Tibial nerve (tissue), 4 donors: Measurements from ENCODE around the gene HRH4.

Experiments used
- CTCF ChIP-seq, 5 experiments: fragments of 200-600 bp in 3 of 5; fragments of 450-650 bp in 2 of 5; sonication (generic) in 3 of 5; IDR thresholded peaks; one replicate each; pipeline ENCODE4 v1.5.1; 2016 to 2019; ENCODE audit warnings: antibody characterized with exemption in 5 of 5, mild to moderate bottlenecking in 3 of 5, moderate library complexity in 2 of 5
- EP300 ChIP-seq, 2 donors: sonication (generic); formaldehyde crosslinking; IDR thresholded peaks; one replicate each; pipeline ENCODE4 v1.6.1; 2017; ENCODE audit warnings: antibody characterized with exemption in 2 of 2, mild to moderate bottlenecking in 1 of 2
- POLR2A ChIP-seq, 2 donors: fragments of 450-650 bp; IDR thresholded peaks; one replicate each; pipeline ENCODE4 v1.6.1; 2017; ENCODE audit warnings: antibody characterized with exemption in 2 of 2, mild to moderate bottlenecking in 2 of 2, moderate library complexity in 2 of 2

GRCh38 chr18:24509435-24509834 is 49.0 kb downstream of the HRH4 start:
- no peak for TF ChIP-seq CTCF (IDR thresholded peaks at IDR 0.05)
- no peak for TF ChIP-seq POLR2A (IDR thresholded peaks at IDR 0.05)
- no peak for TF ChIP-seq EP300 (IDR thresholded peaks at IDR 0.05)
